HG02571 (cell line): ENCODE measurements around the gene IFFO2.

Experiments
- ATAC-seq: cut with Tn5 transposase; IDR thresholded peaks from one replicate; pipeline ENCODE4 v1.9.1; 2021; ENCODE audit warnings: mild to moderate bottlenecking, moderate library complexity; ENCODE audit not compliant: unreplicated experiment

The IFFO2 gene

GRCh38 chr1:18951818-18952391 is 4.6 kb downstream of the IFFO2 start:
- peak; percentile 36 for ATAC-seq

DNA sequence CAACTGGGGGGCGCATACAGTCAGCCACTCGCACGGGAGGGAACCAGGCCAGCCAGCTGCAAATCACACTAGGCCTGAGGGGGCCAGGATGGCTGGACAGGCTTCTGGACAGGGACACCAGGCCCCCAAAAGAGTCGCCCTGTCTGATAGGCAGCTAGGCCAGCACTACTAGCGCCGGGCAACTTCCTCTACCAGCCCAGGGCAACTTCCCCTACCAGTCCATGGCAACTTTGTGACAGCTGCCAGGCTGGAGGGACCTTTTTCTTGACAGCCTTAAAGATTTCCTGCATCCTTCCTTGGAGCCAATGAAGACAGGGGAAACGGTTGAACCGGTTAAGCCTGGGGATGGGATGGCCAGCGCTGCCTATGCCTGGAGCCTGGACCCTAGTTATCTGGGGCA is 5.1 kb downstream of the IFFO2 start:
- ATAC-seq: no peak

GRCh38 chr1:18950401-18951026 is 6.0 kb downstream of the IFFO2 start:
- ATAC-seq: no peak

DNA sequence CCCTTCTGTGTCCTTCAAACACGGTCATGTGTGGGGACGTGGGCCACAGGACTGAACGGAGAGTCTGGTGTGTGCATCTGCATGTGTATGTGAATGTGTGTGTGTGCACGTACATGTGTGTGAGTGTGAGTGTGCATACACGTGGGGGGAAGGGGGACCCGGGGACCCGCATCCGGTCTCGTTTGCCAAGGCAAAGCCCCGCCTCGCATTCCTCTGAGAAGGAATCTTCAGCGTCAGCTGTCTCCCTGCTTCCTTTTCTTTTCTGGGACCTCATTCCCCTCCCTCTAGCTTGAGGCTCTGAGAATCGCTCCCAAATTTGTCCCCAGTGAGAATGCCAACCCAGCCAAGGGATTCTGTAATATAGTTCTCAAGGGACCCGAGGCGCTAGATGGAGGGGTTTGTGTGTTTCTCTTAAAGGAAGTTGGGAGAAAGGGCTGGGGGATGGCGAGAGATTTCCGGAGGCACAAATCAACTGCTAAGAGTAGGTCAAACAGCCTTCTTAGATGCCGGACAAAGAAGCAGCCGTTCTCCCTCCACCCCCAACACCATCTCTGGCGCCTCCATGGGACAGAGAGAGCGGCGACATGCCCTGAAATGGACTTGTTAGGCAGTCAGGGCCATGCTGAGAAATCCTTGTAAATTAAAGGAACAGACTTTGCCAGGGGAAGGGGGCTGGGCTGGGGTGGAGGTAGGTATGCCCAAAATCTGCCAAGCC is 6.6 kb downstream of the IFFO2 start:
- no peak for ATAC-seq

GRCh38 chr1:18948913-18949685 is 7.4 kb downstream of the IFFO2 start:
- no peak for ATAC-seq

- no peak for ATAC-seq
Measured at GRCh38 chr1:18948048-18948912, 8.2 kb downstream of the IFFO2 start.

DNA sequence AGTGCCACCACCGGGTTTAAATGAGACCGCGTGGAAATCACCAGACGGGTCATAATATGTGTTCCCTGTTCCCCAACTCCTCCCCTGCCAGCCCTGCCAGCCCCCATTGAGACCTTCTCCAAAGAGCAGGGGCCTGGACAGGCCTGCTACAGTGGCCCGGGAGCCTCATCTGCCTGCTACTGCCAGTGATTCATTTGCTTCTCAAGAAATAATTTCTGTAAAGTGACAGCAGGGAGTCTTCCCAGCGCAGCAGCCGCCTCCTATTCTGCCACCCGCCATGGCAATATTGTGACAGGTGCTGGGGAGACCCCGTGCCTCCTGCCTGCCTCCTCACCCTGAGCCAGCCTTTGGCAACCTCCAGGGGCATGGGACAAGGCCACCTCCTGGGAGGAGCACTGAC is 8.9 kb downstream of the IFFO2 start:
- ATAC-seq: no peak

- no peak for ATAC-seq
Measured at GRCh38 chr1:18946550-18947381, 9.7 kb downstream of the IFFO2 start.

- ATAC-seq: no peak
Measured at GRCh38 chr1:18945401-18945849, 11.1 kb downstream of the IFFO2 start.

- ATAC-seq: no peak
Measured at GRCh38 chr1:18944810-18945209, 11.7 kb downstream of the IFFO2 start.

DNA sequence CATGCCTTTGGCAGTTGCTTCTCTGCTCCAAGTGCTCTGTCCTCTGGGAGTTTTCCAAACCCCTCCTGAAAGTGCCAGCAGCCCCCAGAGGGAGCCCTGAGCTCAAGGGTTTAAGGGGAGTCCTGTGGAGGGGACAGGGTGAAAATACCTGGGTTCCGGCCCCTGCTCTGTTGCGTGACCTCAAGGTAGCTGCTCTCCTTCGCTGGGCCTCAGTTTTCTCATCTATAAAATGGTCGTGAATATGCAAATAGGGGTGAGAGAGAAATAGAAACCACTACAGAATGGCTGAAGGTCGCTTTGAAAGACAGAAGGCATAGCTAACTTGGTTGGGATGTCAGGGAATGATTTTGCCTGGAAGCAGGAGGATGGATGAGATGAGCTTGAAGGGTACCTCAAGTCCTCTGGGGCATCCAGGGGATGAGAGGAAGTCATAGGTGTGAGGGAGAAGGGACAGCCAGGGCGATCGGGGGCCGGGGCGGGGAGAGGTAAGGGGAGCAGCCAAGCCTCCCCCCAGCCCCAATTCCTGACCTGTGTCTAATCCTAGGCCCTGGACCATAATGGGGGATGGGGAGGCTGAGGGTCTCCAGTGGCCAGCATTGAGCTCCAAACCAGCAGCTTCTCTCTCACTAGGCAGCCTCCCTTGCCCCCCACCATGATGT is 12.4 kb downstream of the IFFO2 start:
- no peak for ATAC-seq

DNA sequence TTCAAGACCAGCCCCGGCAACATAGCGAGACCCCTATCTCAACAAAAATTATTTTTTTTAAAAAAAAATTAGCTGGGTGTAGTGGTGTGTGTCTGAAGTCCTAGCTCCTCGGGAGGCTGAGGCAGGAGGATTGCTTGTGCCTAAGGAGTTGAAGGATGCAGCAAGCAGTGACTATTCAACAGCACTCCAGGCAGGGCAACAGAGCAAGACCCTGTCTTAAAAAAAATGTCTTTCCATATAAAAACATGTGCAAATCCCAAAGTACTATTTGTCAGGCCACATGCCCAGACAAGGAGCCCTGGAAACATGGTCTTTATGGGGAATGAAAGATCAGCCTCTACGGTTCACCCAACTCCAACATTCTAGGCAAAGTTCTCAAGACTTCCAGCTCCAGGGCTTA is 13.3 kb downstream of the IFFO2 start:
- no peak for ATAC-seq

DNA sequence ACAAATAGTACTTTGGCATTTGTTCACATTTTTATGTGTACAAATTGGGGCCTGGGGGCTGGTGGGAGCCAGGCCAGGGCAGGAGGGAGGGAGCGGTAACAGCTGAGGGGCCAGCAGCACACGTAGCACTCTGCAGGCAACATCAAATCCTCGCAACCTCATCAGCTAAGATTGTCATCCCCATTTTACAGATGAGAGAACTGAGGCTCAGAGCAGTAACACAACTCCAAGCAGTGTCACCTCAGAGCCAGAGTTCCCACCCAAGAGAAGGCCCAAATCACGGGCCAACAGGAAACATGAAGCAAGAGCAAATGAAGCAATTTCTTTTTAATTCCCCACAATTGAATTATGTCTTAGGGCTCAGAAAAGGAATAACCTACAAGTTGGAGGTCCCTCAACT is 14.1 kb downstream of the IFFO2 start:
- no peak for ATAC-seq

DNA sequence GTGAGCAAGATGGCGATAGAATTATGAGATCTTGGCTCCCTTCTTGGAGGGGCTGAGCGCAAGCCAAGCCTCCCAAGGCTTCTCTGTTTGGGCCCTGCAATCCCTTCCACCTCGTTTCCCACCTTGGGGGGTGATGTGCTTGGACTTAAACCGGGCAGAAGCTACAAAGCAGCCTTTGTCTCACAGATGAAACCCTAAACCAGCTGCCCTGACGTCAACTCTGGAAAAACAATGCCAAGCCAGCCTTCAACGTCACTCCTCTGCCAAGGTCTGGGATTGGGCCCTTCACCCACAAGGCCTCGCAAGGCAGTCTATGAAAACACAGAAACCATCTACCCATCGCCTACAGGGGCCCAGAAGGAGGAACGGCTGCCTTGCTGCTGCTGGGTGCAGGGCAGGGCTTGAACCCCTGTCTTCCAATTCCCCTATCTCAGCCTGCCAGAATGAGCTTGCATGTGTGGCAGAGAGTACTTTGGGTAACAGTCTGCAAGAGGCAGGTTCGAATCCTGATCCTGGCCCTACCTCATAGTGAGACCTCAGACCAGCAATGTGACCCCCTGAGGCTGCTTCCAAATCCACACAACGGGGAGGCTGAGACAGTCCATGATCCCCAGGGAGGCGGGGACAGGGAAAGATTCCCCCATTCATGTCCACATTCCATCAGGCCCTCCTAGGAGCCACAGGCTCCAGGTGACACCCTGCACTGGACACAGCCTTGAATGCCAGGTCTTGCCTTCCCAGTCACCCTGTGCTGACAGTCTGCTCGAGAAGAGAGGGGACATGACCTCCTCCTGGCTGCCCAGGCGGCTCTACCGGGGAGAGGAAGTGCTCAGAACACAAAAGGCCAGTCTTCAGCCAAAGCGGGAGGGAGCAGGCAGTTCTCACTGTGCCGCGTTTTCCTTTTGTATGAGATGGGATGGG is 15.0 kb downstream of the IFFO2 start:
- no peak for ATAC-seq

GRCh38 chr1:18940303-18941020 is 16.0 kb downstream of the IFFO2 start:
- no peak for ATAC-seq

DNA sequence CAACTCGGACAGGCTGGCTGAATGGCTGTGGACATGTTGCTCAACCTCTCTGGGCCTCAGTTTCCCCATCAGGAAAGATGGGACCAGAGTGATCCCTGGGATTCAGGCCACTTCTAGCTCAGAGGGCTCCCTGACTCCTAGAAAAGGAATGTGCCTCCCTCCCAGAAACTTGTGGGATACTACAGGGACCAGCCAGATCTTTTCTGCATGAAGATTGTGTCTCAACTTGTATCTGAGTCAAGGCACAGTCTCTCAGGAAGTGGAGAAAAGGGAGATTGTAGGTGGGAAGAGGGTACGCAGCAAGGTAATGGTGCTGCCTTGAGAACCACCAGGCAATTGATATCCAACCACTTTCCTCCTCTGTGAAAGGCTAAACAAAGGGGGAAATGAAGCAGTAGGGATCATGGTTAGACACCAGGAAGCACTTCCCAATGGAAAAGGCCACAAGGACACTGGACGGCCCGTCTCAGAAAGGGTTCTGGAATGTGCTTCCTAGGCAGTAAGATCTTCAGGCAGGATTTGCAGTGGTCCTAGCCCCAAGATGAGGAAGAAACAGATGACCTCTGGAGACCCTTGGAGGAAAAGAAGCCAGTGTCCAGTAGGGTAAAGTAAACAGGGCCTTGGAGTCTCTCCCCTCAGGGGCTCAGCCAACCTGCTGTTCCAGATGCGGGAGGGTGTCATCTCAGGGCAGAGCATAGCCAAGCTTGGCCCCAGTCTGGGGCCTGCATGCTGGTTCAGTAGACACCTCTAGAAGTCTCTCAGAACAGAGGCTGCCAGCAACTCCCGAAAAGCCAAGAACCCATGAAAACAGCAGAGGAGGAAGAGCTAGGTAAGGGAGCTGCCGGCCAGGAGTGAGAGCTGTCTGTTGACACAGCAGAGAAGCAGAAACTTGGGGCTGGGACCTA is 16.8 kb downstream of the IFFO2 start:
- ATAC-seq: no peak

DNA sequence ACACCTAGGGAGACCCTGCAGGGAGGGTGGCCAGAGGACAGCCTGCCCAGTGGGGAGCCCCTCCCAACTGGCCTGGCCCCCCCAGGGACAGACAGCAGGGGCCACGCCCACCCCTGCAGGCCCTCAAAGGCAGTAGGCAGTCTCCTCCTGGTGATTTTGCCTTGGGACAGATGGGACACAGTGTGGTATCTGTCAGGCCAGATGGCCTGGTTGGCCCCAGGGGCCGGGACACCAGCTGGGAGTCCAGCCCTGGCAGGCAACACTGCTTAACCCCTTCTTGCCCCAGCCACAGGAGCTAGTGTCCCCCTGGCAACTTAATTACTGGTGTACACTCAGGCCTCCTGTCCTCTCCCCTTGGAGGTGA is 17.8 kb downstream of the IFFO2 start:
- no peak for ATAC-seq
